HG02852 (cell line): ENCODE results near the gene OPCML.

Source experiments
- ATAC-seq: cut with Tn5 transposase; IDR thresholded peaks from one replicate; pipeline ENCODE4 v1.9.1; 2021; ENCODE audit warnings: mild to moderate bottlenecking, moderate library complexity; ENCODE audit not compliant: unreplicated experiment

OPCML gene

GRCh38 chr11:132910011-132910760 is 622.1 kb downstream of the OPCML start:
- ATAC-seq: no peak

GRCh38 chr11:132909021-132909606 is 623.2 kb downstream of the OPCML start:
- no peak for ATAC-seq

- no peak for ATAC-seq
Measured at GRCh38 chr11:132908414-132908810, 623.9 kb downstream of the OPCML start.

GRCh38 chr11:132907651-132908413 is 624.5 kb downstream of the OPCML start:
- no peak for ATAC-seq

- no peak for ATAC-seq
Measured at GRCh38 chr11:132904607-132905006, 627.7 kb downstream of the OPCML start.

- ATAC-seq: no peak
Measured at GRCh38 chr11:132904091-132904490, 628.2 kb downstream of the OPCML start.

- ATAC-seq: no peak
Measured at GRCh38 chr11:132901638-132902471, 630.4 kb downstream of the OPCML start.

- no peak for ATAC-seq
Measured at GRCh38 chr11:132898676-132899075, 633.6 kb downstream of the OPCML start.

- ATAC-seq: no peak
Measured at GRCh38 chr11:132898021-132898420, 634.3 kb downstream of the OPCML start.

- no peak for ATAC-seq
Measured at GRCh38 chr11:132895340-132895739, 637.0 kb downstream of the OPCML start.

- ATAC-seq: no peak
Measured at GRCh38 chr11:132894606-132895005, 637.7 kb downstream of the OPCML start.

- no peak for ATAC-seq
Measured at GRCh38 chr11:132892876-132893275, 639.4 kb downstream of the OPCML start.

GRCh38 chr11:132888226-132888625 is 644.1 kb downstream of the OPCML start:
- ATAC-seq: no peak

- ATAC-seq: no peak
Measured at GRCh38 chr11:132886335-132886734, 646.0 kb downstream of the OPCML start.

- ATAC-seq: no peak
Measured at GRCh38 chr11:132883241-132883640, 649.1 kb downstream of the OPCML start.

GRCh38 chr11:132881622-132882021 is 650.7 kb downstream of the OPCML start:
- no peak for ATAC-seq

GRCh38 chr11:132878111-132878510 is 654.2 kb downstream of the OPCML start:
- ATAC-seq: no peak

GRCh38 chr11:132876705-132877104 is 655.6 kb downstream of the OPCML start:
- no peak for ATAC-seq

- ATAC-seq: no peak
Measured at GRCh38 chr11:132876239-132876638, 656.1 kb downstream of the OPCML start.

GRCh38 chr11:132874638-132875037 is 657.7 kb downstream of the OPCML start:
- no peak for ATAC-seq

GRCh38 chr11:132873841-132874240 is 658.5 kb downstream of the OPCML start:
- no peak for ATAC-seq
